NCI-H1436 treated with DMSO at 0.1 percent for 48 hours (cell line): ENCODE data around the gene C16orf46.
"Not testable (repeated sequence)": the region's sequence is repeated elsewhere in the genome, so short reads cannot be mapped to it uniquely, and the experiment has no call there.

Source experiments
- DNase-seq: peaks from one replicate; lab custom pipeline; 2025; lab: John Stamatoyannopoulos, UW

C16orf46 gene

GRCh38 chr16:81077076-81077940 lies at the start of gene C16orf46:
Gene C16orf46 (minus strand): TSS chr16:81077238. CDS start chr16:81063955, 13,283 bp downstream.
- DNase-seq = peak; percentile 83

- DNase-seq = no peak
These were observed 46.2 kb upstream of the C16orf46 start for GRCh38 chr16:81123092-81123852.

GRCh38 chr16:81121474-81121990 lies 44.5 kb upstream of the C16orf46 start:
- DNase-seq = no peak

GRCh38 chr16:81117436-81117835 lies 40.4 kb upstream of the C16orf46 start:
- no peak for DNase-seq

- DNase-seq = no peak
These were observed 39.2 kb upstream of the C16orf46 start for GRCh38 chr16:81116285-81116684.

GRCh38 chr16:81112453-81112852 lies 35.4 kb upstream of the C16orf46 start:
- DNase-seq = no peak

GRCh38 chr16:81109274-81109673 lies 32.2 kb upstream of the C16orf46 start:
- DNase-seq = not testable (repeated sequence)

GRCh38 chr16:81107511-81107910 lies 30.5 kb upstream of the C16orf46 start:
- DNase-seq = no peak

GRCh38 chr16:81106826-81107503 lies 29.9 kb upstream of the C16orf46 start:
- DNase-seq = no peak

- no peak for DNase-seq
These were observed 28.9 kb upstream of the C16orf46 start for GRCh38 chr16:81105946-81106345.

- DNase-seq = no peak
These were observed 24.7 kb upstream of the C16orf46 start for GRCh38 chr16:81101702-81102101.

GRCh38 chr16:81099958-81100357 lies 22.9 kb upstream of the C16orf46 start:
- no peak for DNase-seq

- no peak for DNase-seq
These were observed 20.2 kb upstream of the C16orf46 start for GRCh38 chr16:81097230-81097629.

- DNase-seq = no peak
These were observed 19.7 kb upstream of the C16orf46 start for GRCh38 chr16:81096715-81097208.

GRCh38 chr16:81095953-81096714 lies 19.1 kb upstream of the C16orf46 start, which contains the start of gene GCSH:
Gene GCSH (minus strand): TSS chr16:81096395. CDS start chr16:81096278, 117 bp downstream.
- DNase-seq = peak; percentile 87

- no peak for DNase-seq
These were observed 18.6 kb upstream of the C16orf46 start for GRCh38 chr16:81095653-81095952.

GRCh38 chr16:81094771-81095251 lies 17.8 kb upstream of the C16orf46 start:
- no peak for DNase-seq

- DNase-seq = no peak
These were observed 11.8 kb upstream of the C16orf46 start for GRCh38 chr16:81088836-81089235.

- DNase-seq = no peak
These were observed 4.0 kb upstream of the C16orf46 start for GRCh38 chr16:81081014-81081413.

- DNase-seq = no peak
These were observed 3.2 kb upstream of the C16orf46 start for GRCh38 chr16:81080233-81080632.

- peak; percentile 47 for DNase-seq
These were observed 417 bp downstream of the C16orf46 start for GRCh38 chr16:81076566-81077075.
